HG03521 (cell line): ENCODE results near the gene CBS.
"Not testable (repeated sequence)": the region's sequence is repeated elsewhere in the genome, so short reads cannot be mapped to it uniquely, and the experiment has no call there.

Source experiments
- ATAC-seq: cut with Tn5 transposase; IDR thresholded peaks from one replicate; pipeline ENCODE4 v1.9.1; 2021; ENCODE audit warnings: mild to moderate bottlenecking, moderate library complexity; ENCODE audit not compliant: unreplicated experiment

The CBS gene

GRCh38 chr21:43069682-43070081 is 6.0 kb downstream of the CBS start:
- ATAC-seq, result not testable (repeated sequence)

GRCh38 chr21:43068065-43068464 is 7.6 kb downstream of the CBS start:
- ATAC-seq, result not testable (repeated sequence)

- ATAC-seq, result not testable (repeated sequence)
Observed at GRCh38 chr21:43066690-43067089, 8.9 kb downstream of the CBS start.

- not testable (repeated sequence) for ATAC-seq
Observed at GRCh38 chr21:43065991-43066390, 9.6 kb downstream of the CBS start.

- ATAC-seq, result not testable (repeated sequence)
Observed at GRCh38 chr21:43064265-43064917, 11.2 kb downstream of the CBS start.

- not testable (repeated sequence) for ATAC-seq
Observed at GRCh38 chr21:43062955-43063664, 12.5 kb downstream of the CBS start.

- not testable (repeated sequence) for ATAC-seq
Observed at GRCh38 chr21:43053112-43053511, 22.5 kb downstream of the CBS start.

- not testable (repeated sequence) for ATAC-seq
Observed at GRCh38 chr21:43045876-43046821, 29.5 kb downstream of the CBS start.

- ATAC-seq, result not testable (repeated sequence)
Observed at GRCh38 chr21:43045165-43045875, 30.3 kb downstream of the CBS start.

GRCh38 chr21:43044547-43044946 is 31.1 kb downstream of the CBS start:
- not testable (repeated sequence) for ATAC-seq

- not testable (repeated sequence) for ATAC-seq
Observed at GRCh38 chr21:43043291-43043690, 32.3 kb downstream of the CBS start.

GRCh38 chr21:43042169-43042568 is 33.5 kb downstream of the CBS start:
- ATAC-seq, result not testable (repeated sequence)

- not testable (repeated sequence) for ATAC-seq
Observed at GRCh38 chr21:43038659-43039044, 37.0 kb downstream of the CBS start.

GRCh38 chr21:43037918-43038658 is 37.5 kb downstream of the CBS start:
- not testable (repeated sequence) for ATAC-seq

- ATAC-seq, result not testable (repeated sequence)
Observed at GRCh38 chr21:43036889-43037288, 38.7 kb downstream of the CBS start.

- no peak for ATAC-seq
Observed at GRCh38 chr21:43034826-43035225, 40.8 kb downstream of the CBS start.

GRCh38 chr21:43034101-43034500 is 41.5 kb downstream of the CBS start:
- ATAC-seq, result no peak

GRCh38 chr21:43031121-43031619 is 44.5 kb downstream of the CBS start:
- ATAC-seq, result no peak

GRCh38 chr21:43029785-43030184 is 45.9 kb downstream of the CBS start:
- no peak for ATAC-seq
